GM19193 (cell line): ENCODE data around the gene ARSI.

ENCODE experiments used
- POLR2A ChIP-seq: IDR thresholded peaks from 4 replicates; pipeline ENCODE4 v1.6.1; 2011; ENCODE audit not compliant: insufficient read depth, insufficient read length; ENCODE audit errors: extremely low read depth

The ARSI gene

GRCh38 chr5:150304481-150305081 lies 1.9 kb upstream of the ARSI start:
- no peak for TF ChIP-seq POLR2A

DNA sequence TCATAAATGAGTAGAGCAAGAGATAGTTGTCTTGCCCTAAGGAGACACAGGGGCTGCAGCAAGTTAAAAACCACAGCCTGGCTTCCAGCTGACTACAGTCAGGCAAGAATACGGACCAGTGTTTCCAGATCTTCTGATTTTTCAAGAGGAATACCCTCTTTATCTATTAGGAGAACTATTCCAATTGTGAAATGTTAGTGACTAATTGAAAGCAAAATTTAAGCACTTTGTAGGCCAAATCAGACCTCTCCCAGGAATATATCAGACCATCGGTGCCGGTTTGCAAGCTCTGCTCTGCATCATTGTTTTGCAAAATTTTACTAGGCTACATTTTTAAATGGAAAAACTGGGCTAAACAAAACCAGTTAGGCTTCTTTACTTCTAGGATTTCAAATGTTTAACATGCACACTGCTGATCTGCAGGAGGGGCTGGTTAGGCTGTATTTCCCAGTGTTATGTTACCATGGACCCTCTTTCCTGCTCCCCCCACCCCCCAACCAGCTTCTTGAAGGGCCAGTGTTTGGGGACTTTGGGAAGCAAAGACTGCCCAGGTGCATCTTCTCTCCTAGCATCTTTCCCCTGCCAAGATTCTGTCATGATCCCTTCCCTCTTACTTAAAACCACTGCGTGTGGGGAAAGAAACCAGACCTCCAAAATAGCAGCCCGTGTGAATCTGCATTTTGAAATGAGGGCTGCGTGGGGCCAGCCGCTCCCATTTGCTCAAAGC lies 1.1 kb upstream of the ARSI start:
- no peak for TF ChIP-seq POLR2A

DNA sequence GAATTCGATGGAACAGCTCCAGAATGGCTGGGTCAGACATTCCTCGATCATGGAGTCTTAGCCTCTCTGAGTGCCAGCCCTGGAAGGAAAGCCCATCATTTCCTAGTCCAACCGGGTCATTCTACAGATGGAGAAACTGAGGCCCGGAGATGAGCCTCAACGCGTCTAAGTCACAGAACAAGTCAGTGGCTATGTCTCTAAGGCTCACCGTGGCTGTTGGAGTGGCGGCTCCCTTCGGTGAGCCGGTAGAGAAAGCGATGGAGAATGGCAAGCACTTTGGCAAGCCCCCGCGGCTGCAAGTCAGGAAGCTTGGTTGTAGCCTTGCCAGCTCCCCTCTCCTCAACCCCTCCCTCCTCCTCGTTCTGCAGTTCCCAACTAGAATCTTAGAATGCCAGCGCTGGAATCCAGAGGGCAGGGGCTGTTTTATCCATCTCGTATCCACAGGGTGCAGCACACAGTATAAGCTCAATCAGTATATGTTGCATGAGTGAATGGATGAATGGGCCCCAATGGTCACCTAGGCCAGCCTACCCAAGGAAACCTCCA lies 438 bp upstream of the ARSI start:
- no peak for TF ChIP-seq POLR2A

- no peak for TF ChIP-seq POLR2A
These were observed 804 bp downstream of the ARSI start for GRCh38 chr5:150301901-150302300.

DNA sequence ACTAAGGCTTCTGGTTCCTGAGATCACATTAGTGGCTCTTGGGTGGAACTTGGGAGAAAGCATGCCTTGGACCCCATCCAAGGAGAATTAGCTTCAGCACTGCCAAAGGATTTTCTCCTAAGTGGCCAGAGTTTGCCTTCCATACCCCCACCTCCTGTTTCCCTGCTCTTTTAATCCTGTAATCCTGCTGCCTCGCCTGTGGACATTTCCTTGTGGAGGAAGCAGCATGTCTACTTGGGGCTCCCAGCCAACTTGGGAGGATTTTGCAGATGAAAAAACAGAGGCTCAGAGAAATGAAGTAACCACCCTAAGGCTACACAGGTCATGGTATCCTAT lies 1.6 kb downstream of the ARSI start:
- TF ChIP-seq POLR2A, result no peak

DNA sequence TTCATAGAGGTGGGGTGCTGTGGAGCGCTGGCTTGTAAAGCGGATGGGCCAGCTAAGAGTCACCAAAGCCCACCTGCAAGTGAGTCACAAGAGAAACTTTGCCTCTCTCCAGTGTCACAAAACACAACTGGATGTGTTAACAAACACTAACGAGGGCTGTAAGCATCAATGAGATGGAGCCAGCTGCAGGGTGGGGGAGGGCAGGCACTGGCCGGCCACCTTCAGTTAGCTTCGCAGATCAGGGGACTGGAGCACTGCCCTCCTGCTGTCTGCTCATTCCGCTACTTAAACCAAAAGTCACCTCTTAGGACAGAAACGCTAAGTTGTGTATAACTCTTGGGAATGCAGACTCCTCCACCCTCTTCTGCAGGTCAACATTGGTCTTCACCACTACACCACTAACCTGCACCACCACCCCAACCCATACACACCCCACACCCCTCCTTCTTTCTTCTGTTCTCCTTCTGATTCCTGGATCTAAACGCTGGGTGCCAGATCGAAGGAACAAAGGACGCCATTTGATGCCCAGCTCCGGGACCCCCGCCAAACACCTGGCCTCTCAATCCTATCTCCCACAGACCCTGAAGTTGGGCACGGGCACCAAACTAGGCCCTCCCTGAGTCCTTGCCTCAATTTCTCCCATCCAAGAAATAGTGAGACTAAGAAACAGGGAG lies 2.1 kb downstream of the ARSI start:
- no peak for TF ChIP-seq POLR2A

- no peak for TF ChIP-seq POLR2A
These were observed 3.0 kb downstream of the ARSI start for GRCh38 chr5:150299571-150300327.

- TF ChIP-seq POLR2A, result no peak
These were observed 3.8 kb downstream of the ARSI start for GRCh38 chr5:150298701-150299451.

DNA sequence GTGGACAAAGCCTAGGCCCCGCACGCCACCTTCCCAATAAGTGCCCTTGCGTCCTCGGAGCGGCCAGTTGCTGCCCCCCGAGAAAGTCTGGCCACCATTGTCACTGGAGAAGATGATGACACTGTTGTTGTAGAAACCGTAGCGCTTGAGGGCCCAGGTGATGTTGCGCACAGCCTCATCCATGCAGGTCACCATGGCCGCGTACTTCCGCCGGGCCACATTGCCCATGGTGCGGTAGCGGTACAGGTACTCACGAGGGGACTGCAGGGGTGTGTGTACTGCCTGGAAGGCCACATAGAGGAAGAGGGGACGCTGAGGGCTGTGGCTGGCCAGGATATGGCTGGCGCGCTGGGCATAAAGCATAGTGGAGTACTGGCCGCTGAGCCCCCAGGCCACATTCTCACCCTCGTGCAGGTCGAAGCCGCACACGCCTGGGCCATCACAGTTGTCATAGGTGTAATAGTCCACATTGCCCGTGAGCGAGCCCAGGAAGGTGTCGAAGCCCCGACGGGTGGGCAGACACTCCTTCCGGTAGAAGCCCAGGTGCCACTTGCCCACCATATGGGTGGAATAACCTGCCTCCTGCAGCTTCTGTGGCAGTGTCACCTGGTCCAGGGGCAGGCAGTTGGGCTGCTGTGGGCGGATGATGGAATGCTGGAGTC lies 4.6 kb downstream of the ARSI start:
- TF ChIP-seq POLR2A, result no peak

DNA sequence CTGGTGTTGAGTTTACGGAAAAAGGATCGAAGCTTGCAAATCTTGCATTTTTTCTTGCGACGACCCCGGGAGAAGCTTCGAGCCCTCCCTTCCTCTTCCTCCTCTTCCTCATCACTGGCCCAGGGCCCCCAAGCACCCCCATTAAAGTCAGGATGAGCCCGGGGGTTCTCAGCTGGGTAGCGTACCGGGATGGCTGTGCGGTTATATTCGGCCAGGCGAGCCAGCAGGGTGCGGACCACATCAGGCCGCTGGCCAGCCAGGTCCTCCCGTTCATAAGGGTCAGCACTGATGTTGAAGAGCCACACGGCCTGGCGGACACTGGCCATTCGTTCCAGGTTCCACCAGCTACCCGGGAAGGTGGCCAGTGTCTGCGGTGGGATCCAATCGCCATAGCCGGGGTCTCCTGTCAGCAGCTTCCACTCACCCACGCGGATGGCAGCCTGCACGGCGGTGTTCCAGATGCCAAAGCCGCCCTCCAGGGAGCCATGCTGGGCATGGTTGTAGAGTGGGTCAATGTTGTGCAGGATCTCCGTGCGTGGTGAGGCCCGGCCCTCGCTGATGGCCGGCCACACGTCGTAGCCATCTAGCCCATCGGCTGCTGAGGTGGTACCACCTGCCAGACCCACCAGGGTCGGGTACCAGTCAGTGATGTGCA lies 5.3 kb downstream of the ARSI start:
- TF ChIP-seq POLR2A, result no peak

DNA sequence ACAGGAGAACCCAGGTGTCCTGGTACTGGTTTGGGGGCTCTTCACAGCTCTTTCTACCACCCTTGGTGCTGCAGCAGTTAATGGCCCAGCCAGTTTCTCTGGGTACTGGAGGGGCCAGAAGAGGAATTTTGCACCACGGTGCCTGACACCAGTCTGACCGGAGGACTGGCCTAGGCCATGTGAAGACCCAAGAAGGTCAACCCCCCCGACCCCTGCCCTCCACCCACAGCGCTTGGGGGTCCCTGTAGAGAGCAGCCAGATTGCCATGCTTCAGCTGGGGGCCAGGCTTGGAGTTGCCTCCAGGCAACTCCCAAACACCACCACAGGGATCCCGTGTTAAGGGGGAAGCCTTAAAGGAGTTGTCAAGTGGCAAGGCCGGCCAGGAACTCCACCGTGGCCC lies 6.2 kb downstream of the ARSI start:
- no peak for TF ChIP-seq POLR2A

GRCh38 chr5:150295741-150296486 lies 6.8 kb downstream of the ARSI start:
- TF ChIP-seq POLR2A, result no peak

DNA sequence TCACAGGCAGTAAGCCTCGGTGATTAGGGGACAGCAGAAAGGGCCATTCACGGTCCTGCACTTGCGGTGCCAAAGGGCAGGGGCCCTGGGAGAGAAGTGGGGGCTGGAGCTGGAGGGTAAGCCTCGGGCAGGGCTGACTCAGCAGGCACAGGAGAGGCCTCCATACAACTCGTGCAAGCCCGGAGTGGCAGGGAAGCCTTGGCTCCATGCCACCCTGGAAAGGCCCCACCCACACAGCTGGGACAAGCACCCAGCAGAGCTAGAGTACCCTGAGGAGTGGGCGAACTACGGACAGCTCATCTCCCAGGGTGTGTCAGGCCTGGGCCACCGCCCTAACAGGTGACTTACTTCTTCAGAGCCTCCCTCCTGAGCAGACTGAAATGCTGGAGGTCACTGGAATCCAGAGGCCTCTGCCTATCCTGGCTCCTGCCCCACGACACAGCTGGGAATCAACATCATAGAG lies 7.5 kb downstream of the ARSI start:
- TF ChIP-seq POLR2A, result no peak

GRCh38 chr5:150294551-150295071 lies 8.1 kb downstream of the ARSI start:
- no peak for TF ChIP-seq POLR2A
